HG03457 (cell line): ENCODE data around the gene OR6C2.
"Not testable (repeated sequence)": the region's sequence is repeated elsewhere in the genome, so short reads cannot be mapped to it uniquely, and the experiment has no call there.

ENCODE experiments used
- ATAC-seq: cut with Tn5 transposase; IDR thresholded peaks from one replicate; pipeline ENCODE4 v1.9.1; 2021; ENCODE audit warnings: moderate number of reproducible peaks; ENCODE audit not compliant: unreplicated experiment

The OR6C2 gene

DNA sequence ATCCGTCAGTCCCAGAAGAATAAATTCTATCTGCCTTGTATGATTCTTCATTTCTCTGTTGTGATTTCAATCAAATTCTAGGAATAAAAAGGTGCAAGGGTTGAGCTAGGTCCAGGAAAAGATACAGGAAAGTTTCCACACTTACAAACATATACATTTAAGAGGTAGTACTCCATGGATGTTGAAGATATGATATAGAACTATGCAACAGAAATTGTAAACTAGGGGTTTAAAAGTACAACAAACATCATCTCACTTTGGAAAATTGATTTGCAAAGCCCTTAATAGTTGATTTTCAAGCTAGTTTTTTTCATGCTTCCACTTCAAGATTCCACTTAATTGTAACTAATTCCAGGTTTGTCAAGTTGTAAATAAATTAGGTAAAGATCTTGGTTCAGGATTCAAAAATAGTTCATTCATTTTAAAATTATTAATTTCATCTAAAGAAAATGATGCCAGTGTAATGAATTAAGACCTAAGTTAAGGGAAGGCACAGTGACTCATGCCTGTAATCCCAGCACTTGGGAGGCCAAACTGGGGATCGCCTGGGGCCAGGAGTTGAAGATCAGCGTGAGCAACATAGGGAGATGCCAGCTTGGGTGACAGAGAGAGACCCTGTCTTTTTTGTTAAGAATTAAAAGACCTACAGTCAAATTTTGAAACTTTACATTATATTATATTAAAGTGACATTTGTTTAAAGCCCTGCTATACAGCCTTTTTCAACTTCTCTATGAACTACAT is 26.4 kb downstream of the OR6C2 start, which contains the start of gene OR6C70:
Gene OR6C70, minus strand, starts transcription at position 51 of the 742 bp plus-strand sequence. Its CDS starts 0 bp downstream, at position 51.
- ATAC-seq, result no peak

DNA sequence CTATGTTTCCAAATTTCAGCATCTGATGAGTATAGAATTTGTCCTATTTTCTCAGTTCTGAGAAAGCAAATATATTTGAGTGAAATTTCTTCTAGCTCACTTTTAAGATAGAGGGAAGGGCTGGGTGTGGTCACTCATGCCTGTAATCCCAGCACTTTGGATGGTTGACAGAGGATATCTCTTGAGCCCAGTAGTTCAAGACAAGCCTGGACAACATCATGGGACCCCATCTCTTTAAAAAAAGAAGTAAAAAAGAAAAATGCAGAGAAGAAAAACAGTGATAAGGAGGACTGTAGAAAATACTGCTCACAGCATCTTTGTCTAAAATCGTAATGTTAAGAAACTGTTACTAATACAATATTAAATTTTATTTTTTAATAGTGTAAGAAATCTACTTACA is 28.4 kb downstream of the OR6C2 start:
- ATAC-seq, result no peak

DNA sequence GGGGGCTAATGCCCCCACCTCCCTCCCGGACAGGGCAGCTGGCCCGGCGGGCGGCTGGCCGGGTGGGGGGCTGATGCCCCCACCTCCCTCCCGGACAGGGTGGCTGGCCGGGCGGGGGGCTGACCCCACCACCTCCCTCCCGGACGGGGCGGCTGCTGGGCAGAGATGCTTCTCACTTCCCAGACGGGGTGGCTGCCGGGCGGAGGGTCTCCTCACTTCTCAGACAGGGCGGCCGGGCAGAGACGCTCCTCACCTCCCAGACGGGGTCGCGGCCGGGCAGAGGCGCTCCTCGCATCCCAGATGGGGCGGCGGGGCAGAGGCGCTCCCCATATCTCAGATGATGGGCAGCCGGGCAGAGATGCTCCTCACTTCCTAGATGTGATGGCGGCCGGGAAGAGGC is 35.3 kb downstream of the OR6C2 start:
- ATAC-seq, result not testable (repeated sequence)

DNA sequence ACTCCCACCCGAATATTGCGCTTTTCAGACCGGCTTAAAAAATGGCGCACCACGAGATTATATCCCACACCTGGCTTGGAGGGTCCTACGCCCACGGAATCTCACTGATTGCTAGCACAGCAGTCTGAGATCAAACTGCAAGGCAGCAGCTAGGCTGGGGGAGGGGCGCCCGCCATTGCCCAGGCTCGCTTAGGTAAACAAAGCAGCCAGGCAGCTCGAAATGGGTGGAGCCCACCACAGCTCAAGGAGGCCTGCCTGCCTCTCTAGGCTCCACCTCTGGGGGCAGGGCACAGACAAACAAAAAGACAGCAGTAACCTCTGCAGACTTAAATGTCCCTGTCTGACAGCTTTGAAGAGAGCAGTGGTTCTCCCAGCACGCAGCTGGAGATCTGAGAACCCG is 40.4 kb downstream of the OR6C2 start:
- ATAC-seq, result not testable (repeated sequence)

DNA sequence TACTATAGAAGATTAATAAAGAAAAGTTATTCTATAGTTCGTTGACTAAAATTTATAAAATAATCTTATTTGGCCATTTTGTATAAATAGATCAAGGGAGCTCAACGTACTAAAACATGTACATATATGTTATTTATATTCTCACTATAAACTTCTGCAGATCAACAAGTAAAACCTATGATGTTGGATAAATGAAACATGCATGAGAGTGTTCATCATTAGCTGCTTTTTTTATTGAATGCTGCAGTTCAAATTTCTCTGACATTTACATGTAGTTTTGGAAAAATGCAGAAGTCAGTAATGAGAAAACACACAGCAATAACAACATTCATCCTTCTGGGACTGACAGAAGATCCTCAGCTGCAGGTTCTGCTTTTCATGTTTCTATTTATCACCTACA is 48.2 kb downstream of the OR6C2 start, which contains the start of gene OR6C68:
Gene OR6C68, plus strand, starts transcription at position 301 of the 400 bp plus-strand sequence. Its CDS starts 0 bp downstream, at position 301.
- ATAC-seq, result no peak

DNA sequence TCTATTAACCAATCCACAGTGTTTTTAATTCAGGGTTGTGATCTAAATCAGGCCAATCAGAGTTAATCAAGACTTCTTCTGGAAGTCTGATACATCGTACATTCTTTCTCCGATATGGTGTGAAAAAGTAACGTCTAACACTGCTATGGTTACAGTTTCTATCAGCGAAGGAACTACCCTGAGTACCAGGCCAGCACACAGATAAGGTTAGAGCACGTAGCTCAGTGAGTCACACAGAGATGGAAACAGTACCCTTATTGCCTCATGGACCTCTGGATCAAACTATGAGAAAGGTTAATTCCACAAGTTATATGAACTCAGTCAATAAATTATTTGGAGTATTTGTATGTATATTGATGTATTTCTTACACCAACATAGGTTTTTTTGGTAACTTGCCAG is 51.6 kb downstream of the OR6C2 start:
- ATAC-seq, result no peak

DNA sequence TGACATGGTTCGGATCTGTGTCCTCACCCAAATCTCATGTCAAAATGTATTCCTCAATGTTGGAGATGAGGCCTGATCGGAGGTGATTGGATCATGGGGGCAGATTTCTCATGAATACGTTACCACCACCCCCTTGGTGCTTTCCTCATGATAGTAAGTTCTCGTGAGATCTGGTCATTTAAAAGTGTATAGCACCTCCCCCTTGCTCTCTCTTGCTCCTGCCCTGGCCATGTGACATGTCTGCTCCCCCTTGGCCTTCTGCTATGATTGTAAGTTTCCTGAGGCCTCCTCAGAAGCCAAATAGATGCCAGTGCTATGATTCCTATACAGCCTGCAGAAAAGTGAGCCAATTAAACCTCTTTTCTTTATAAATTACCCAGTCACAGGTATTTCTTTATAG is 55.4 kb downstream of the OR6C2 start:
- no peak for ATAC-seq

DNA sequence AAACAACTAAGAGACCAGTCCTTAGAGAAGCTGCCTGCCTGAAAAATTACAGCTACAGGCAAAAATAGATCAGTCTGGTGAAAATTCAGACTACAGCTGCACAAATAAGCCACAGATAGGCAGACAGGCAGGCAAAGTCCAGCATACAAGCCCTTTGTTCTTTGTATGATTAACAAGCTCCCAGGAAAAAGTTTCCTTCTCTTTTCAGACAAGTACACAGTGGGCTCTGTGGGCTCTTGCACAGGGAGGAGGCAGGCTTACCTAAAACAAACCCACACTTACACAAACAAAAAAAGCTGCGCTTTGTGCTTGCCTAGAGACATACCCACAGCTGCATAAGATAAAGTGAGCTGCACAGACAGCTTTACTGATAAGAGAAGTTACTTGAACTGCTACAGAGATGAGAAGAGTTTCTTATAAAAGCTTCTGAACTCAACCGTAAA is 56.0 kb downstream of the OR6C2 start:
- no peak for ATAC-seq

DNA sequence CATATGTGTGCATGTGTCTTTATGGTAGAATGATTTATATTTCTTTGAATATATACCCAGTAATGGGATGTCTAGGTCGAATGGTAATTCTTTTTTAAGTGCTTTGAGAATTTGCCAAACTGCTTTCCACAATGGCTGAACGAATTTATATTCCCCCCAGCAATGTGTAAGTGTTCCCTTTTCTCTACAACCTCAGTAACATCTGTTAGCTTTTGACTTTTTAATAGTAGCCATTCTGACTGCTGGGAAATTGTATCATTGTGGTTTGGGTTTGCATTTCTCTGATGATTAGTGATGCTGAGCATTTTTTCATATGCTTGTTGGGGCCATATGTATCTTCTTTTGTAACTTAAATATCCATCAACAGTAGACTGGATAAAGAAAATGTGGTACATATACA is 57.7 kb downstream of the OR6C2 start:
- no peak for ATAC-seq
